Activated CD4-positive, alpha-beta T cell treated with anti-CD3 and anti-CD28 coated beads, Interleukin-2, amount 50 U/mL, for 16 hours (primary cell): ENCODE results near the gene MGA.
A peak's percentile ranks its signal among the peaks of the same experiment; 100 is the strongest.

ENCODE experiments used
- DNase-seq: peaks from one replicate; pipeline ENCODE4 v3.0.0-alpha.2; 2020

MGA gene

GRCh38 chr15:41659190-41659589, 1.0 kb upstream of the MGA start:
- DNase-seq = no peak

- DNase-seq = no peak
Measured at GRCh38 chr15:41659855-41660234, 360 bp upstream of the MGA start.

- DNase-seq = no peak
Measured at GRCh38 chr15:41661078-41661517, 893 bp downstream of the MGA start.

GRCh38 chr15:41661518-41662225, 1.5 kb downstream of the MGA start:
- DNase-seq = peak; percentile 75

GRCh38 chr15:41666353-41666920, 6.2 kb downstream of the MGA start:
- no peak for DNase-seq

GRCh38 chr15:41669701-41670100, 9.5 kb downstream of the MGA start:
- DNase-seq = no peak

GRCh38 chr15:41671656-41672648, 11.7 kb downstream of the MGA start:
- DNase-seq = no peak

GRCh38 chr15:41675337-41675736, 15.1 kb downstream of the MGA start:
- DNase-seq = no peak

GRCh38 chr15:41678742-41679141, 18.5 kb downstream of the MGA start:
- no peak for DNase-seq

GRCh38 chr15:41683955-41684354, 23.8 kb downstream of the MGA start:
- no peak for DNase-seq

GRCh38 chr15:41688671-41689070, 28.5 kb downstream of the MGA start:
- DNase-seq = no peak

- DNase-seq = no peak
Measured at GRCh38 chr15:41689083-41689482, 28.9 kb downstream of the MGA start.

GRCh38 chr15:41689834-41690233, 29.6 kb downstream of the MGA start:
- DNase-seq = no peak

GRCh38 chr15:41690636-41691035, 30.4 kb downstream of the MGA start:
- DNase-seq = peak; percentile 37

GRCh38 chr15:41691471-41691870, 31.3 kb downstream of the MGA start:
- peak; percentile 14 for DNase-seq

GRCh38 chr15:41692049-41692448, 31.8 kb downstream of the MGA start:
- no peak for DNase-seq

GRCh38 chr15:41693757-41694156, 33.6 kb downstream of the MGA start:
- no peak for DNase-seq

GRCh38 chr15:41695750-41696436, 35.7 kb downstream of the MGA start:
- peak; percentile 77 for DNase-seq

- no peak for DNase-seq
Measured at GRCh38 chr15:41698779-41699178, 38.6 kb downstream of the MGA start.

GRCh38 chr15:41703120-41703519, 42.9 kb downstream of the MGA start:
- no peak for DNase-seq

- no peak for DNase-seq
Measured at GRCh38 chr15:41713047-41713446, 52.8 kb downstream of the MGA start.

GRCh38 chr15:41714291-41714690, 54.1 kb downstream of the MGA start:
- DNase-seq = no peak

- no peak for DNase-seq
Measured at GRCh38 chr15:41716864-41717263, 56.7 kb downstream of the MGA start.
